Body of pancreas (tissue), 4 donors: ENCODE measurements around the gene MAP3K5. TPM values are rescaled to one million over a fixed set of nuclear protein-coding genes. Genes with fewer than 3 reads are reported as not detected.

ENCODE experiments used
- ATAC-seq: fragments of 150-250 bp; one replicate; pipeline ENCODE4 v1.9.1; 2016
- DNase-seq, 4 donors: peaks; one replicate each; pipeline ENCODE4 v3.0.0-alpha.2; 2019
- H3K27ac ChIP-seq, 4 donors: fragments of 200-600 bp; sonication (generic); 1 replicate in 3 of 4; 2 replicates in 1 of 4; pipeline versions ENCODE4 v1.5.1 to v1.6.1; 2016 to 2019; ENCODE audit warnings: mild to moderate bottlenecking in 1 of 4, mixed read lengths in 1 of 4, moderate library complexity in 1 of 4
- H3K27me3 ChIP-seq, 2 donors: fragments of 200-600 bp; sonication (generic); one replicate each; pipeline ENCODE4 v1.6.0; 2016; ENCODE audit warnings: mild to moderate bottlenecking in 1 of 2
- H3K36me3 ChIP-seq, 2 donors: fragments of 200-600 bp; sonication (generic); replicated peaks in 1 of 2; 2 replicates each; pipeline ENCODE4 v1.5.1; 2016; ENCODE audit warnings: low read depth in 2 of 2; ENCODE audit not compliant: insufficient read depth in 1 of 2
- H3K4me1 ChIP-seq: fragments of 200-600 bp; sonication (generic); one replicate; pipeline ENCODE4 v1.6.0; 2016
- H3K4me3 ChIP-seq, 2 donors: fragments of 200-600 bp; sonication (generic); 1 replicate in 1 of 2; 2 replicates in 1 of 2; pipeline ENCODE4 v1.5.1; 2016 to 2019
- H3K9me3 ChIP-seq, 3 donors: fragments of 200-600 bp; sonication (generic); 1 replicate in 2 of 3; 2 replicates in 1 of 3; pipeline ENCODE4 v1.5.1; 2016
- CTCF ChIP-seq, 7 experiments: fragments of 450-650 bp in 4 of 7; fragments of 200-600 bp in 3 of 7; sonication (generic) in 3 of 7; IDR thresholded peaks; one replicate each; pipeline ENCODE4 v1.5.1; 2016 to 2019; ENCODE audit warnings: antibody characterized with exemption in 7 of 7
- POLR2A ChIP-seq, 3 donors: fragments of 450-650 bp; IDR thresholded peaks; one replicate each; pipeline ENCODE4 v1.6.1; 2016; ENCODE audit warnings: antibody characterized with exemption in 3 of 3, mild to moderate bottlenecking in 2 of 3
- WGBS, 2 donors: methylation state at CpG; one replicate each; pipeline ENCODE4 v1.1.5; 2017; 5-methylcytosine and 5-hydroxymethylcytosine counted together
- intact Hi-C: fragments of 100-400 bp; cut with DNase I; formaldehyde crosslinking; loops from one replicate; pipeline ENCODE4 v1.15.1; 2023
- total RNA-seq, 2 donors: library from RNA; depleted of rRNA; stranded (reverse); fragments of >200 nt; gene quantifications; one replicate each; pipeline ENCODE4 v1.1.0, GENCODE V29; 2016

The MAP3K5 gene
- total RNA-seq, 2 donors from 2014 or later, result 33.7 to 36.9 TPM

- Histone ChIP-seq H3K9me3 (no peaks in the 10 kb centered on the region), H3K4me1 (peaks cover 53% of the 10 kb centered on the region), H3K4me3 (no peak overlapping the region), H3K36me3 (no peaks in the 10 kb centered on the region), H3K27me3 (no peaks in the 10 kb centered on the region), H3K27ac (no peak overlapping the region)
- WGBS, 2 donors, result 66 to 67% methylated on average over 5 of the region's 5 CpGs
- TF ChIP-seq CTCF (IDR thresholded peaks at IDR 0.05) (no peak), POLR2A (IDR thresholded peaks at IDR 0.05) (no peak)
- intact Hi-C loops, result no loop called here
- ATAC-seq (no peak), DNase-seq (no peak)
Measured at GRCh38 chr6:136736281-136736960, 55.9 kb downstream of the MAP3K5 start.

GRCh38 chr6:136734977-136735376 is 57.3 kb downstream of the MAP3K5 start:
- H3K4me3 ChIP-seq, result no peak overlapping the region
- 64 to 70% methylated on average over 1 of the region's 1 CpG for WGBS, 2 donors
- no peak for ATAC-seq
- H3K4me1 ChIP-seq, result peaks cover 53% of the 10 kb centered on the region
- no peak overlapping the region for H3K27ac ChIP-seq
- no peaks in the 10 kb centered on the region for H3K9me3 ChIP-seq
- no peaks in the 10 kb centered on the region for H3K27me3 ChIP-seq
- DNase-seq, result no peak
- no peaks in the 10 kb centered on the region for H3K36me3 ChIP-seq
- TF ChIP-seq POLR2A (IDR thresholded peaks at IDR 0.05) (no peak), CTCF (IDR thresholded peaks at IDR 0.05) (no peak)
- intact Hi-C loops, result no loop called here

- DNase-seq (no peak), ATAC-seq (no peak)
- Histone ChIP-seq H3K9me3 (no peaks in the 10 kb centered on the region), H3K4me1 (peaks cover 51% of the 10 kb centered on the region), H3K4me3 (no peak overlapping the region), H3K27me3 (no peaks in the 10 kb centered on the region), H3K27ac (no peak overlapping the region), H3K36me3 (no peaks in the 10 kb centered on the region)
- intact Hi-C loops, result no loop called here
- WGBS, 2 donors, result 95 to 100% methylated on average over 3 of the region's 3 CpGs
- TF ChIP-seq CTCF (IDR thresholded peaks at IDR 0.05) (no peak), POLR2A (IDR thresholded peaks at IDR 0.05) (no peak)
Measured at GRCh38 chr6:136732889-136733288, 59.4 kb downstream of the MAP3K5 start.

GRCh38 chr6:136729832-136730231 is 62.4 kb downstream of the MAP3K5 start:
- Histone ChIP-seq H3K36me3 (no peaks in the 10 kb centered on the region), H3K4me1 (peaks cover 40% of the 10 kb centered on the region), H3K27me3 (no peaks in the 10 kb centered on the region), H3K4me3 (no peak overlapping the region), H3K9me3 (no peaks in the 10 kb centered on the region), H3K27ac (no peak overlapping the region)
- TF ChIP-seq POLR2A (IDR thresholded peaks at IDR 0.05) (no peak), CTCF (IDR thresholded peaks at IDR 0.05) (no peak)
- DNase-seq (no peak), ATAC-seq (no peak)
- intact Hi-C loops, result no loop called here
- whole genome bisulfite sequencing, 2 donors, result 78 to 86% methylated on average over 5 of the region's 5 CpGs

GRCh38 chr6:136728976-136729515 is 63.2 kb downstream of the MAP3K5 start:
- ATAC-seq, result no peak
- TF ChIP-seq CTCF (IDR thresholded peaks at IDR 0.05), result no peak
- no peak for TF ChIP-seq POLR2A (IDR thresholded peaks at IDR 0.05)
- Histone ChIP-seq H3K4me3 (no peak overlapping the region), H3K9me3 (no peaks in the 10 kb centered on the region), H3K27ac (peak overlapping the region in 1 of 4 donors; percentile 2), H3K27me3 (no peaks in the 10 kb centered on the region), H3K36me3 (no peaks in the 10 kb centered on the region), H3K4me1 (peaks cover 40% of the 10 kb centered on the region)
- WGBS, 2 donors, result 78 to 88% methylated on average over 4 of the region's 4 CpGs
- no peak for DNase-seq
- intact Hi-C loops, result no loop called here
